A549 treated with ZK216348 at 1 μM for 4 hours (cell line): ENCODE data around the gene PPP1R3C. TPM values are rescaled to one million over a fixed set of nuclear protein-coding genes. Genes with fewer than 3 reads are reported as not detected.

ENCODE experiments used
- total RNA-seq: library from RNA; stranded (reverse); fragments of 200-300 nt; extraction: Qiagen RNA extraction; gene quantifications from 5 replicates; pipeline ENCODE4 v1.2.3, GENCODE V29; 2022; ENCODE audit warnings: low read depth

PPP1R3C gene
- 21.0 to 26.7 TPM (median 22.6 TPM) in 5 replicates for total RNA-seq

GRCh38 chr10:91632671-91633550 lies at the start of gene PPP1R3C:
Gene PPP1R3C, minus strand, starts transcription at chr10:91633071. Its CDS starts 102 bp downstream, at chr10:91632969.

Other genes starting within 250 kb of the PPP1R3C start
- gene HECTD2, start 222.7 kb downstream of the PPP1R3C start, total RNA-seq, result 1.8 to 5.3 TPM (median 3.6 TPM) in 5 replicates
- 10.7 to 23.9 TPM (median 20.0 TPM) in 5 replicates for gene TNKS2, start 165.4 kb upstream of the PPP1R3C start, total RNA-seq